Gastrocnemius medialis (tissue), 4 donors: ENCODE results near the gene GCNT1. TPM values are rescaled to one million over a fixed set of nuclear protein-coding genes. Genes with fewer than 3 reads are reported as not detected.

Source experiments
- ATAC-seq, 2 donors: fragments of 150-250 bp; one replicate each; pipeline ENCODE4 v1.9.1; 2016
- DNase-seq, 2 donors: peaks; one replicate each; pipeline ENCODE4 v3.0.0-alpha.2; 2019
- H3K27ac ChIP-seq, 4 donors: fragments of 200-600 bp; sonication (generic); 1 replicate in 1 of 4; 2 replicates in 3 of 4; pipeline ENCODE4 v1.5.1; 2016 to 2018; ENCODE audit warnings: mild to moderate bottlenecking in 2 of 4, moderate library complexity in 1 of 4
- H3K27me3 ChIP-seq, 3 donors: fragments of 200-600 bp; sonication (generic) in 2 of 3; 1 replicate in 1 of 3; 2 replicates in 2 of 3; pipeline versions ENCODE4 v1.5.1 to v1.6.0; 2016 to 2019; ENCODE audit warnings: mild to moderate bottlenecking in 1 of 3, moderate library complexity in 1 of 3
- H3K36me3 ChIP-seq, 2 donors: fragments of 200-600 bp; sonication (generic) in 1 of 2; one replicate each; pipeline ENCODE4 v1.5.1; 2017 to 2018
- H3K4me1 ChIP-seq, 2 donors: fragments of 200-600 bp; sonication (generic) in 1 of 2; one replicate each; pipeline ENCODE4 v1.5.1; 2016 to 2017; ENCODE audit warnings: mild to moderate bottlenecking in 2 of 2
- H3K4me3 ChIP-seq, 4 donors: fragments of 200-600 bp; sonication (generic) in 3 of 4; 1 replicate in 1 of 4; 2 replicates in 3 of 4; pipeline ENCODE4 v1.5.1; 2016 to 2019; ENCODE audit warnings: mild to moderate bottlenecking in 2 of 4
- H3K9me3 ChIP-seq, 3 donors: fragments of 200-600 bp; sonication (generic) in 2 of 3; 1 replicate in 1 of 3; 2 replicates in 2 of 3; pipeline ENCODE4 v1.5.1; 2016 to 2019
- CTCF ChIP-seq, 5 experiments: fragments of 450-650 bp in 3 of 5; fragments of 200-600 bp in 2 of 5; sonication (generic) in 2 of 5; IDR thresholded peaks in 4 of 5; conservative IDR thresholded peaks in 1 of 5; 1 replicate in 4 of 5; 2 replicates in 1 of 5; pipeline ENCODE4 v1.5.1; 2016 to 2019; ENCODE audit warnings: antibody characterized with exemption in 5 of 5, mild to moderate bottlenecking in 3 of 5, moderate library complexity in 3 of 5
- POLR2A ChIP-seq, 2 donors: fragments of 450-650 bp; IDR thresholded peaks; one replicate each; pipeline ENCODE4 v1.6.1; 2017; ENCODE audit warnings: antibody characterized with exemption in 2 of 2, mild to moderate bottlenecking in 2 of 2, moderate library complexity in 2 of 2
- in situ Hi-C, 4 donors: fragments of 200-750 bp; cut with MboI; loops; one replicate each; pipeline versions ENCODE4 v1.15.0 to v1.8.0; 2017; ENCODE audit warnings: low sequenced_read_pairs in 4 of 4
- intact Hi-C: fragments of 100-400 bp; cut with DNase I; formaldehyde crosslinking; loops from one replicate; pipeline ENCODE4 v1.15.1; 2023; ENCODE audit warnings: low total_unique reads
- total RNA-seq, 4 donors: library from RNA; depleted of rRNA; stranded (reverse); fragments of >200 nt; gene quantifications; one replicate each; pipeline versions ENCODE4 v1.1.0 to v1.2.3, GENCODE V29; 2016

GCNT1 gene
- total RNA-seq, 4 donors from 2014 or later, result 0.98 to 6.6 (median 4.2) TPM

- Histone ChIP-seq H3K36me3 (no peaks in the 10 kb centered on the region), H3K27me3 (no peaks in the 10 kb centered on the region), H3K27ac (no peak overlapping the region), H3K4me1 (no peaks in the 10 kb centered on the region), H3K9me3 (no peaks in the 10 kb centered on the region), H3K4me3 (no peak overlapping the region)
- DNase-seq, result no peak
- ATAC-seq, result no peak
- no peak for TF ChIP-seq POLR2A (IDR thresholded peaks at IDR 0.05)
- TF ChIP-seq CTCF (IDR thresholded peaks at IDR 0.05 in 4 of 5, conservative IDR thresholded peaks at IDR 0.05 in 1 of 5), result no peak
- in situ Hi-C loops, result no loop called here
- intact Hi-C loops, result no loop called here
These were observed 35.5 kb upstream of the GCNT1 start for GRCh38 chr9:76423216-76424177.

DNA sequence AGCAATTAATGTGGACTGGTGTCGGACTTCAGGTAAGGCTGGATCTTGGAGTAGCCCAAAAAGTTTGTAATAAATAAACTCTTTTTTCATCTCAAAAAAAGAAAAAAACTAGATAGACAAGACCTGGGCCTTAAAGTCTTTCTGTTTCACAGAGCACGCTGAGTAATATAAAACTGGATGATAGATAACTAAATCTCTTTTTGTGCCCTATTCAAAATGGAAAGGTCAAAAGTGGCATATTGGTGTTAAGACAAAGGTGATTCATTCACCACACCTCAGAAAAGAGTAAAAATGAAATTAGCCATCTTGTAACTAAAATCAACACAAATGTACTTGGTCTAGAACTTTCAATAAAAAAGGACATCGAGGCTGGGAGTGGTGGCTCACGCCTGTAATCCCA is 34.5 kb upstream of the GCNT1 start:
- Histone ChIP-seq H3K27me3 (no peaks in the 10 kb centered on the region), H3K27ac (no peak overlapping the region), H3K9me3 (no peaks in the 10 kb centered on the region), H3K4me3 (no peak overlapping the region), H3K36me3 (no peaks in the 10 kb centered on the region), H3K4me1 (no peaks in the 10 kb centered on the region)
- TF ChIP-seq POLR2A (IDR thresholded peaks at IDR 0.05) (no peak), CTCF (IDR thresholded peaks at IDR 0.05 in 4 of 5, conservative IDR thresholded peaks at IDR 0.05 in 1 of 5) (no peak)
- intact Hi-C loops, result no loop called here
- in situ Hi-C loops, result no loop called here
- ATAC-seq (no peak), DNase-seq (no peak)

DNA sequence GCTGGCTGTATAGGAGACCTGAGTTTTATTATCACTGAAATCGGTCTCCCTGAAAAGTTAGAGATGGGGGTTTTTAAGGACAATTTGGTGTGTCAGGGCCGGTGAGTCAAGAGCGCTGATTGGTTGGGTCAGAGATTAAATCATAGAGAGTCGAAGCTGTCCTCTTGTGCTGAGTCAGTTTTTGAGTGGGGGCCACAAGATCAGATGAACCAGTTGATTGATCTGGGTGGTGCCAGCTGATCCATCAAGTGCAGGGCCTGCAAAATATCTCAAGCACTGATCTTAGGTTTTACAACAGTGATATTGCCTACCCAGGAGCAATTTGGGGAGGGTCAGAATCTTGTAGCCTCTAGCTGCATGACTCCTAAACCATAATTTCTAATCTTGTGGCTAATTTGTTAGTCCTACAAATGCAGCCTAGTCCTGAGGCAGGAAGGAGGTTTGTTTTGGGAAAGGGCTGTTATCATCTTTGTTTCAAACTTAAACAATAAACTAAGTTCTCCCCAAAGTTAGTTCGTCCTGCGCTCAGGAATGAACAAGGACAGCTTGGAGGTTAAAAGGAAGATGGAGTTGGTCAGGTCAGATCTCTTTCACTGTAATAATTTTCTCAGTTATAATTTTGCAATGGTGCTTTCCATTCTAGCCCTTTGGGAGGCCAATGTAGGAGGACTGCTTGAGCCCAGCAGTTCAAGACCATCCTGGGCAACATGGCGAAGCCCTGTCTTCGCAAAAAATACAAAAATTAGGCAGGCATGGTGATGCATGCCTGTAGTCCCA is 33.1 kb upstream of the GCNT1 start:
- Histone ChIP-seq H3K4me3 (no peak overlapping the region), H3K36me3 (no peaks in the 10 kb centered on the region), H3K4me1 (no peaks in the 10 kb centered on the region), H3K27me3 (no peaks in the 10 kb centered on the region), H3K27ac (no peak overlapping the region), H3K9me3 (no peaks in the 10 kb centered on the region)
- TF ChIP-seq POLR2A (IDR thresholded peaks at IDR 0.05) (no peak), CTCF (IDR thresholded peaks at IDR 0.05 in 4 of 5, conservative IDR thresholded peaks at IDR 0.05 in 1 of 5) (no peak)
- in situ Hi-C loops, result no loop called here
- intact Hi-C loops, result no loop called here
- DNase-seq (no peak), ATAC-seq (no peak)

DNA sequence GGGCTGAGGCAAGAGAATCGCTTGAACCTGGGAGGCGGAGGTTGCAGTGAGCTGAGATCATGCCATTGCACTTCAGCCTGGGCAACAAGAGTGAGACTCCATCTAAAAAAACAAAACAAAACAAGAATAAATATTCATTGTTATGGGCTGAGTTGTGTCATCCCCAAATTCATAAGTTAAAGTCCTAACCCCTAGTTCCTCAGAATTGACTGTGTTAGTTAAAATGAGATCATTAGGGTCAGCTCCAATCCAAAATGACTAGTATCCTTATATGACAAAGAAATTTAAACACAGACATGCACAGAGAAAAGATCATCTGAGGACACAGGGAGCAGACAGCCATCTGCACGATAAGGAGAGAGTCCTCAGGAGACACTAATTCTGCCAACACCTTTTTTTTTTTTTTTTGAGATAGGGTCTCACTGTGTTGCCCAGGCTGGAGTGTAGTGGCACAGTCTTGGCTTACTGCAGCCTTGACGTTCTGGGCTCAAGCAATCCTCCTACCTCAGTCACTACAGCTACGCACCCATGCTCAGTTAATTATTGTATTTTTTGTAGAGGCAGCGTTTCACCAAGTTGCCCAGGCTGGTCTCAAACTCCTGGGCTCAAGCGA is 32.1 kb upstream of the GCNT1 start:
- in situ Hi-C loops, result no loop called here
- H3K9me3 ChIP-seq, result no peaks in the 10 kb centered on the region
- TF ChIP-seq POLR2A (IDR thresholded peaks at IDR 0.05) (no peak), CTCF (IDR thresholded peaks at IDR 0.05 in 4 of 5, conservative IDR thresholded peaks at IDR 0.05 in 1 of 5) (no peak)
- no peaks in the 10 kb centered on the region for H3K4me1 ChIP-seq
- H3K27ac ChIP-seq, result no peak overlapping the region
- no peak overlapping the region for H3K4me3 ChIP-seq
- ATAC-seq, result no peak
- no peak for DNase-seq
- intact Hi-C loops, result no loop called here
- H3K36me3 ChIP-seq, result no peaks in the 10 kb centered on the region
- H3K27me3 ChIP-seq, result no peaks in the 10 kb centered on the region
